Stomach smooth muscle (tissue), 2 donors: ENCODE data around the gene SYNE2.

Experiments
- H3K27ac ChIP-seq: one replicate; pipeline ENCODE4 v1.7.0; 2013; ENCODE audit warnings: mild to moderate bottlenecking, low read length, inconsistent platforms
- H3K27me3 ChIP-seq, 2 donors: one replicate each; pipeline ENCODE4 v1.7.0; 2013; ENCODE audit warnings: low read length in 2 of 2; ENCODE audit not compliant: insufficient read depth in 2 of 2, control insufficient read depth in 1 of 2
- H3K36me3 ChIP-seq, 2 donors: one replicate each; pipeline ENCODE4 v1.7.0; 2013; ENCODE audit warnings: low read length in 2 of 2; ENCODE audit not compliant: control insufficient read depth in 2 of 2, insufficient read depth in 2 of 2
- H3K4me1 ChIP-seq: one replicate; pipeline ENCODE4 v1.7.0; 2013; ENCODE audit warnings: low read length; ENCODE audit not compliant: control insufficient read depth, insufficient read depth
- H3K4me3 ChIP-seq, 2 donors: one replicate each; pipeline ENCODE4 v1.7.0; 2013; ENCODE audit warnings: low read length in 2 of 2
- H3K9ac ChIP-seq, 2 donors: one replicate each; pipeline ENCODE4 v1.7.0; 2013; ENCODE audit warnings: low read length in 2 of 2, mild to moderate bottlenecking in 1 of 2
- H3K9me3 ChIP-seq, 2 donors: one replicate each; pipeline ENCODE4 v1.7.0; 2013; ENCODE audit warnings: low read length in 2 of 2; ENCODE audit not compliant: control insufficient read depth in 2 of 2
- donor health status: healthy.
- donor health status: Pancreatic carcinoma.

The SYNE2 gene

DNA sequence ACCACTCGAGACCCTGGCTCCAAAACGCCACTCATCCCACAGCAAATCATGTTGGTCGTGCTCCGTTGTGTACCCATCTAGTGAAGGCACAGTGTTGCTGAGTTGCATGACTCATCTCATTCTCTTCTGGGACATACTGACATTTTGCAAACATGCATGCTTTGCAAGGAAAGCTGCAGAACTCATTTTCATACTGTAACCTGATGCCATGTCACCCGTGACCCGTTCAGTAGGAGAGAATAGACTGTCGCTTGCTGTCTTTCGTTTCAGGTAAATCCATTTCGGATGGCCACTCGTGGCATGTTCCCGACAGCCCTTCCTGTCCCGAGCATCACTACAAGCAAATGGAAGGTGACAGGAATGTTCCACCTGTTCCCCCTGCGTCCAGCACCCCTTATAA lies 363.2 kb downstream of the SYNE2 start:
- Histone ChIP-seq H3K36me3 (peaks cover 0 to 15% of the 10 kb centered on the region in 2 donors), H3K27ac (no peak overlapping the region), H3K4me1 (peaks cover 2% of the 10 kb centered on the region), H3K27me3 (no peaks in the 10 kb centered on the region), H3K4me3 (no peak overlapping the region), H3K9ac (no peak overlapping the region), H3K9me3 (no peaks in the 10 kb centered on the region)

DNA sequence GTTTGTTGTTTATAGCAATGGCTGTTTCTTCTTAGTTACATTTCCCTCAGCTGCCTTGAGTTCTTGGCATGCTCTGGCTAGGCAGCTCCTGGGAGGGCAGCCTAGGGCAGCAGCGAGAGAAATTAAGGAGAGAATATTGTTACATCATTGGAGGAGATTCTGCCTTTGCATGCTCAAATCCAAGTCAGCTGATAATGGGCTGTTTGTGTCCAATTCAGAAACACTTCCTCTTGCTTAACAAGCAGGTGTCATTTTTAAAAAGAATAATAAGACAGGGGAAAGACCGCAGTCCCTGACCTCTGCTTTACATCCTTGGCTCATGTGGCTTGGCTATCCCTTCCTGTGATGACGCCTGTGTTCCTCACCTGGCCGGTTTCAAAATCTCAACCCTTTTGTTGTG lies 364.5 kb downstream of the SYNE2 start:
- no peak overlapping the region for H3K4me3 ChIP-seq

DNA sequence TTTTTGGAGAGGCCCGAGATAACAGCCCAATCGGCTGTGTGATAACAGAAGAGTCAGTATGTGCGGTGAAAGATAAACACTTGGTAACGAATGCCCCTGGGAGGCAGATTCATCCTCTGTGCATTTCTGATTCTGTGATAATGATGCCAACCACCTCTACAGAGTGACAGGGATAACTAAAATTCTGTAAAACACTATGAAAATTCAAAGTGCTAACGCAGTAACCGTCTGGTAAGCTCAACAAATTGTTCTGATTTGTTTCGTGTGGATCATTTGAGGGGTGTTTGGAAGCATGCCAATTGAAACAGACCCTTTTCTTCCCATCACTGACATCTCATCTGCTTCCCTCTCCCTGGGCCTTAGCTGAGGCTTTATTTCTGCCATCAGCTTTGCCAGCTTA lies 365.0 kb downstream of the SYNE2 start:
- Histone ChIP-seq H3K4me3 (no peak overlapping the region), H3K4me1 (peaks cover 2% of the 10 kb centered on the region), H3K27ac (no peak overlapping the region), H3K9ac (no peak overlapping the region), H3K9me3 (no peaks in the 10 kb centered on the region), H3K36me3 (peaks cover 0 to 16% of the 10 kb centered on the region in 2 donors), H3K27me3 (no peaks in the 10 kb centered on the region)

More for the DNA sequence above, 364.5 kb downstream of the SYNE2 start:
- H3K9me3 ChIP-seq, result no peaks in the 10 kb centered on the region
- H3K4me1 ChIP-seq, result peaks cover 2% of the 10 kb centered on the region
- H3K27me3 ChIP-seq, result no peaks in the 10 kb centered on the region
- H3K27ac ChIP-seq, result no peak overlapping the region
- H3K9ac ChIP-seq, result no peak overlapping the region
- H3K36me3 ChIP-seq, result peaks cover 0 to 16% of the 10 kb centered on the region in 2 donors

DNA sequence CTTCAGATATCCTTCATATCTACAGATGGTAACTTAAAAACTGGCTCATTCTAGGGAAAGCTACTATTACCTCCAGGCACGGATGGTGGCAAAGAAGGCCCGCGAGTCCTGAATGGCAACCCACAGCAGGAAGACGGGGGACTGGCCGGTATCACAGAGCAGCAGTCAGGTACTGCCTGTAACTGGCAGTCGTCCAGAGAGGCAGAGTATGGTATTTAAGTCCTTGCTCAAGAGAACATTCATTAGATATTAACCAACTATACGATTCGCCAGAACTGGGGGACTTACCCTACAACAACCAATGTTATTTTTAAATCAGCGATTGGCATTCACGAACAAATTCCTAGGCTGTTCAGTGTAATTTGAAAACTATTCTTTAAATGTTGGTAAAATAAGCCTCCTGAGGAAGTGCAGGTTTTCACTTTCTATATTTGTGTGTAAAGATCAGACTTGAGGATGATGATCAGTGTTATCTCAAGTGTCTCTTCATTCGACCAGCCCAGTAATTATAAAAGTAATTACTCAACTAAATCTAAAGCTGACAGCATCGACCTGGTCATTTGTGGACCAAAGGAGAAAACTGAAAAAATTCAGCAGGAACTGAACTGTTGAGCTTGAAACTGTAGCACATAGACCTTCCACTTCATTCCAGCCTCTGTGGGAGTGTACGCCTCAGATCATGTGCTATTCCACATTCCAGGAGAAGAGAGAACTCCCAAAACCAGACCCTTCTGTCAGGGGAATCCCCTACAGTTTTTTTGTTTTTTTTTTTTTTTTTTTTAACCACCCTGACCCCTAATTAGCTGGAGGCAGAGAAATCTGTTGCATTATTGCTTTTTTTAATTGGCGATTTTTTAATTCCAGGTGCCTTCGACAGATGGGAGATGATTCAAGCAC lies 365.8 kb downstream of the SYNE2 start:
- H3K4me3 ChIP-seq, result no peak overlapping the region
- peaks cover 2% of the 10 kb centered on the region for H3K4me1 ChIP-seq
- no peak overlapping the region for H3K9ac ChIP-seq
- H3K36me3 ChIP-seq, result peaks cover 0 to 17% of the 10 kb centered on the region in 2 donors
- H3K27ac ChIP-seq, result no peak overlapping the region
- H3K27me3 ChIP-seq, result no peaks in the 10 kb centered on the region
- no peaks in the 10 kb centered on the region for H3K9me3 ChIP-seq

DNA sequence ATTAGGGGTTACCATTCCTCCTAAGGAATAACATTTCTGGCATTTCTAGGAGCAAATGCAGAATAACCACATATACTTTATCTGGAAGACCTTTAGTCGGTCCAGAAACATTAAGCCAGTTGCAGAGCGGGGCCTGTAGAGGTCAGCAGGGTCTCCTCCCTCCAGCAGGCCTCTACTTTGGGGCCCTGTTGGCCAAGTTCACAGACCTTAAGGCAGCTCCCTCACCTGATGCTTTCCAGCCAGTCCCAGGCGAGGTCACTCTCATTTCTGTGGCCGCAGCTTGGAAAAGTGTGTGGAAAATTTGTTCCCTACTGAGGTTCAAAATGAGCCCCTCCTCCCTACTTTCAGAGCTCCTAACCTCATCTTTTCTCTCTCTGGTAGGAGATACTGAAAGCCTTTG lies 367.3 kb downstream of the SYNE2 start:
- Histone ChIP-seq H3K9ac (no peak overlapping the region), H3K27ac (no peak overlapping the region), H3K4me1 (peaks cover 2% of the 10 kb centered on the region), H3K36me3 (peaks cover 3 to 18% of the 10 kb centered on the region in 2 donors), H3K9me3 (no peaks in the 10 kb centered on the region), H3K4me3 (no peak overlapping the region), H3K27me3 (no peaks in the 10 kb centered on the region)

DNA sequence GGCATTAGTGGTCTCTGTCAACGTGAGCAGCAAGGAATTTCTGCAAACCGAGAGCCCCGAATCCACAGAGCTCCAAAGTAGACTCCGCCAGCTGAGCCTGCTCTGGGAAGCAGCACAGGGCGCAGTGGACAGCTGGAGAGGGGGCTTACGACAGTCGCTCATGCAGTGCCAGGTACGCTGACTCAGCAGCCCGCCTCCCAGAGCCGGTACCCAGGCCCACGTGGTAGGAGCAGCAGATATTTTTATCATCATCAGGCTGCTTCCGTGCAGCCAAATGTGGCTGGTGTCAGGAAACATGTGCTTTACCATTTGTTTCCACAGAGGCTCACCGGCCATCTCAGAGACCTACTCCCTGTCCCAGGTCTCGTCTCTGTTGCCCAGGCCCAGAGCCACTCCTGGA lies 367.7 kb downstream of the SYNE2 start:
- Histone ChIP-seq H3K36me3 (peaks cover 3 to 19% of the 10 kb centered on the region in 2 donors), H3K4me1 (peaks cover 2% of the 10 kb centered on the region)

DNA sequence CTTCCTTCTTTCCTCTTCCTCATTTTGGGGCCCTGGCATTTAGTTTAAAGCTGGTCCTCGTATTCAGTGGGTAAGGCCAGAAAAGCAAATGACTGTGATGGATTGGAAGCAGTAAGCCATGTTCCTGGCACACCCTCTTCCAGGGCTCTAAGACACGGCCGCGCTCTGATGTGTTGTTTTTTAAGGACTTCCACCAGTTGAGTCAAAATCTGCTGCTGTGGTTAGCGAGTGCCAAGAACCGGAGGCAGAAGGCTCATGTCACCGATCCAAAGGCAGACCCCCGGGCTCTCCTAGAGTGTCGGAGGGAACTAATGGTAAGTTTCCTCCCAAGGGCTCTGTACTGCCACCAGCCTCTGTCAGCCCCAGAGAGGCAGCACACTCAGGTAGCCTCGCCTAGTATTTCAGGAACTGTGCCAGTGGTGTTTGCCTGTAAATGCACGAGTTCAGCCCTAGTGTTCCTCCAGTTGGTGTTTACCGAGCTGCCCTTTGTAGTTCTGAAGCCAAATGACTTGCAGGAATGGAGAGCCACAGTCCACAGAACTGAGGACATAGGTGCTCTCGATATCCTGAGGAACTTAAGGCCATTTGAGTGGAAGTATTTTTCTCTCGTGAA lies 368.7 kb downstream of the SYNE2 start:
- Histone ChIP-seq H3K9me3 (no peaks in the 10 kb centered on the region), H3K36me3 (peaks cover 3 to 17% of the 10 kb centered on the region in 2 donors), H3K9ac (no peak overlapping the region), H3K27me3 (no peaks in the 10 kb centered on the region), H3K4me1 (peaks cover 2% of the 10 kb centered on the region), H3K27ac (no peak overlapping the region), H3K4me3 (no peak overlapping the region)

More for the DNA sequence above, 367.7 kb downstream of the SYNE2 start:
- H3K9me3 ChIP-seq, result no peaks in the 10 kb centered on the region
- H3K4me3 ChIP-seq, result no peak overlapping the region
- H3K27ac ChIP-seq, result no peak overlapping the region
- no peaks in the 10 kb centered on the region for H3K27me3 ChIP-seq
- H3K9ac ChIP-seq, result no peak overlapping the region

DNA sequence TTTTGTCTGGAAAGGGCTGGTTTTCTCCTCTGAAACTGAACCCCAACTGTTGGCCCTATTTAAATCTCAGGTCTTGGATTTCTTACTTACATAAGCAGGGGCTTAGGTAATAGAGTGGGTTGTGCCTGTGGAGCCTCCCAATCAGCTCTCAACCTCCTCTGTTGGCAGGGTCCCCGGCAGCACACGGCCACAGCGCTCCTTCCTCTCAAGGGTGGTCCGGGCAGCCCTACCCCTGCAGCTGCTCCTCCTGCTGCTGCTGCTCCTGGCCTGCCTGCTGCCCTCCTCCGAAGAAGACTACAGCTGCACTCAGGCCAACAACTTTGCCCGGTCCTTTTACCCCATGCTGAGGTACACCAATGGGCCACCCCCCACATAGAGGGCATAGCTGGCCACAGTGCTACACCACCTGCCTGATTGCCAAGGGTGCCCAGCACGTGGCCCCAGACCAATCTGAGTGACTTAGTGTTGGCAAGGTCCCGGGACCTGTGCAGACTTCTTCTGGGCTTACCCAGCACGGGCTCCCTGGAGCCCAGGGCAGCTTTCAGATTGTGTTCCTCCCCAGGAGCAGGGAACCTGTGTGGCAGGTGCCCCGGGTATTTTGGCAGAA lies 372.4 kb downstream of the SYNE2 start:
- H3K4me1 ChIP-seq, result peaks cover under 1% of the 10 kb centered on the region
- H3K27ac ChIP-seq, result no peak overlapping the region
- no peak overlapping the region for H3K4me3 ChIP-seq
- H3K27me3 ChIP-seq, result no peaks in the 10 kb centered on the region
- H3K9ac ChIP-seq, result no peak overlapping the region
- H3K9me3 ChIP-seq, result no peaks in the 10 kb centered on the region
- H3K36me3 ChIP-seq, result peaks cover 3 to 10% of the 10 kb centered on the region in 2 donors

DNA sequence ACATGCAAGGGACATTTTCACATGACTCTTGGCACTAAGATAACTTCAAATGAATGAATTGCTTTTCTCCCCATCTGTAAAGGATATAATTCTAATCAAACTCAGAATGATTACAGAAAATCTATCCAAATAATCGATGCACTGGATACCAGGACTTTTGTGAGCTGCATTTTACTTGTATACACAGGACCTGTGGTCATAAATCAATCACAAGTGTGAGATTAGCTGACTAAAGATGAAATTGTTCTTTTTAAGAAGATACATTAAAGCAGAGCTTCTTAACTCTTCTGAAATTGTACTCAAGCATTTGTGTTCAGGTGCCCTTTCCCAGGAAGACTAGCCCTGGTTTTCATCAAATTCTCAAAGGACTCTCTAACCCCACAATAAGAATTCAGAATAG lies 375.1 kb downstream of the SYNE2 start:
- peaks cover 3 to 8% of the 10 kb centered on the region in 2 donors for H3K36me3 ChIP-seq
- H3K9me3 ChIP-seq, result no peaks in the 10 kb centered on the region
- H3K9ac ChIP-seq, result no peak overlapping the region
- H3K4me3 ChIP-seq, result no peak overlapping the region
- no peak overlapping the region for H3K27ac ChIP-seq
- H3K4me1 ChIP-seq, result no peaks in the 10 kb centered on the region
- H3K27me3 ChIP-seq, result no peaks in the 10 kb centered on the region

DNA sequence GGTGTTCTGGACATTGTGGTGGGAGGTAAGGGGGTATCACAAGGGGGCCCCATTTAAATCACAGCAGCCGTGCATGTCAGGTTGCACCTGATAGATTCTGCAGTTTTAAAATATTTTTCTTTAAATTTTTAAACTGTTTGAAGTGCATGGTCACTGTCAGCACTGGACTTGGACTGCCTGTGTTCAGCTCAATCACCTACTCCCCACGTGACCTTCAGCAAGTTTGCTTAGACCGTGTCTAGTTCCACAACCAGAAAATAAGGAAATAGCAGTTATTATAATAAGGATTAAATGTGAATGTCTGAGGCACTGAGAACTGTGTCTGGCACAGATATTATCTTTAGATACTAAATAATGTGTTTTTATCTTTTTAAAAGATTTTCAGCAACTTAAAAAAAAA lies 376.7 kb downstream of the SYNE2 start:
- H3K4me1 ChIP-seq, result no peaks in the 10 kb centered on the region
- H3K36me3 ChIP-seq, result peaks cover under 1 to 6% of the 10 kb centered on the region in 2 donors
- no peaks in the 10 kb centered on the region for H3K9me3 ChIP-seq
- no peak overlapping the region for H3K27ac ChIP-seq
- no peak overlapping the region for H3K9ac ChIP-seq
- no peak overlapping the region for H3K4me3 ChIP-seq
- no peaks in the 10 kb centered on the region for H3K27me3 ChIP-seq
